GM12891 (cell line): Measurements from ENCODE around the gene IQCH.

ENCODE experiments used
- POLR2A ChIP-seq: IDR thresholded peaks from 2 replicates; pipeline ENCODE4 v1.6.1; 2011; ENCODE audit warnings: low read depth, low read length, control low read depth
- POLR2AphosphoS5 ChIP-seq: IDR thresholded peaks from 2 replicates; pipeline ENCODE4 v1.6.1; 2011; ENCODE audit warnings: low read depth, low read length, control low read depth
- TAF1 ChIP-seq: IDR thresholded peaks from 2 replicates; pipeline ENCODE4 v1.6.1; 2011; ENCODE audit warnings: low read depth, low read length, control low read depth

DNA sequence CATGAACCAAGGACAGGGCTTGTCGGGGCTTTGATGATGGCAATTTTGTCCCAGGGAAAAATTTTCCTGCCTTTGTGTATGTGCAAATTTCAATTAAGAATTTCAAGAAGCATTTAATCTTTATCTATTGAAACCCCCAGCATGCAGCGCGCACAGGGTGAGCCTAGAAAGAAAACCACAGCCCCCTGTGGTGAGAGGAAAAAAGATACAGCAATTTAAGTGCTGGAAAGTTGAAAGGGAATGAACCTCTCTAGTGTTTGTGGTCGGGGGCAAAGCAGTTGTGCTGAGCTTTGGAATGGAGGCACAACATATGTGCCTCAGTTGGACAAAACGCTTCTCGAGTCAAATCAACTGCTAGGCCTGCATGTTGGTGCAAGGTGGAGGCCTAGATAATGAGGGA, 154.6 kb downstream of the IQCH start:
- TF ChIP-seq POLR2A (no peak), POLR2AphosphoS5 (no peak), TAF1 (no peak)
